ENCODE data around the gene ASB1. TPM values are rescaled to one million over a fixed set of nuclear protein-coding genes. Genes with fewer than 3 reads are reported as not detected.

Gene ASB1
- total and polyA plus RNA-seq, 2 donors (not counting 1 experiment from before 2014, with no cell fraction given): 31.9 to 50.7 TPM

DNA sequence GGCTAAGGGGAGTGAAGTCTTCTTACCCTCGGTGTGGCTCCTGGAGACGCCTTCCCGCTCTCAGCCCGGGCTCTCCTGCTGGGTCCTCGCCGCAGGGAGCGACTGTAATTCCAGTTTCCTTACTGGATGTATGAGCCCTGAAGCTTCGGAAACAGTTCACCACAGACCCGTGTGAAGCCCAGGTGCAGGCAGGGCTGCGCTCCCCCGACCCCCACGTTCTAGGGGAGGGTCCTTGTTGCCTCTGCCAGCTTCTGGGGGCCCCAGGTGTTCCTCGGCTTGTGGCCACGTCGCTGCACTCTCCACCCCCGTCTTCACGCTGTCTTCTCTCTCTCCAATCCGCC is 5.1 kb upstream of the ASB1 start:
- peaks cover 0 to 3% (median 0%) of the 10 kb centered on the region in 4 experiments for H3K27me3 ChIP-seq (replicated peaks in 1 of 4; ENCODE audit: control extremely low read depth in 1 of 4, control insufficient read depth in 3 of 4, insufficient read depth in 4 of 4, low read length in 3 of 4)
- H3K4me3 ChIP-seq (ENCODE audit: control extremely low read depth in 1 of 5, extremely low read depth in 1 of 5, insufficient read depth in 1 of 5, low read depth in 2 of 5, low read length in 4 of 5): no peak overlapping the region
- no peak overlapping the region for H3K9ac ChIP-seq (ENCODE audit: low read length)
- no peaks in the 10 kb centered on the region for H3K9me3 ChIP-seq (ENCODE audit: control extremely low read depth in 1 of 3, control insufficient read depth in 2 of 3, insufficient read depth in 1 of 3, low read length in 2 of 3)
- no peak for DNase-seq
- CTCF ChIA-PET: no interaction called here
- intact Hi-C loops (cut with micrococcal nuclease): loop anchor here (10.0 kb wide), 1 partner anchor 1603 kb away; the partner anchor contains the start of gene NDUFA10
- Mint-ChIP-seq H3K4me1 (peaks cover 7% of the 10 kb centered on the region), H3K4me3 (no peak overlapping the region), H3K9me3 (ENCODE audit: insufficient read depth) (no peaks in the 10 kb centered on the region), H3K27ac (no peak overlapping the region), H3K27me3 (no peaks in the 10 kb centered on the region)
- no peak overlapping the region for H3K27ac ChIP-seq (ENCODE audit: low read length in 2 of 2)
- WGBS (ENCODE audit: insufficient coverage): 90% methylated on average over 18 of the region's 18 CpGs
- H3K79me2 ChIP-seq (ENCODE audit: control insufficient read depth, insufficient read depth, low read length): peaks cover 10% of the 10 kb centered on the region
- POLR2A ChIA-PET: no interaction called here
- ATAC-seq (ENCODE audit: low read depth): no peak
- TF ChIP-seq EZH2 (IDR thresholded peaks at IDR 0.05; ENCODE audit: borderline replicate concordance, insufficient read depth, low read depth, low read length, poor library complexity, severe bottlenecking): no peak
- TF ChIP-seq CTCF (IDR thresholded peaks at IDR 0.05): no peak
- no peaks in the 10 kb centered on the region for H4K20me1 ChIP-seq (ENCODE audit: control insufficient read depth, insufficient read depth, low read length, poor library complexity, severe bottlenecking)
- no peak overlapping the region for H2AFZ ChIP-seq (ENCODE audit: insufficient read depth, low read depth, low read length, poor library complexity, severe bottlenecking)
- no peaks in the 10 kb centered on the region for H3K36me3 ChIP-seq (replicated peaks in 1 of 2; ENCODE audit: control extremely low read depth in 1 of 2, control insufficient read depth in 1 of 2, extremely low read depth in 1 of 2, insufficient read depth in 2 of 2, low read length in 1 of 2)
- H3K4me1 ChIP-seq (ENCODE audit: control insufficient read depth in 2 of 2, insufficient read depth in 2 of 2, low read length in 2 of 2): peaks cover 7 to 9% of the 10 kb centered on the region in 2 donors
- no peak overlapping the region for H3K4me2 ChIP-seq (replicated peaks; ENCODE audit: low read depth, low read length, poor library complexity, severe bottlenecking)

DNA sequence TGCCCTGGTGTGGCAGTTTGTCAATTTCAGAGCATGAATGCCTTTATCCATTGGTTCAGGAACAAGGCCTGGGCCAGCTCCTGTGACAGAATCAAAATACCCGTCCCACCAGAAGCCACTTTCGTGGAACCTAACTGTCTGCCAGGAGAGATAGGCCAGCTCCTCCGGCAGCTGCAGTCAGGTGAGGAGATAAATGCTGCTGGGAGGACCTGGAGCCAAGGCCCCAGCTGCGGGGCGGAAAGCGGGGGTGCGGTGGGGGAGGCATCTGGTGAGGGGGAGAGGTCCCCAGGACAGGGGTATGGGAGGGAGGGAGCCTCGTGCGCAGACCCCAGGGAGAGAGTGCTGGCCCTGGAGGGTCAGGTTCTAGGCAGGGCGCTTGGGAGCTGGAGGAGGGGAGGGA is 4.4 kb upstream of the ASB1 start:
- H3K4me1 Mint-ChIP-seq: peaks cover 8% of the 10 kb centered on the region

More for the DNA sequence above, 4.4 kb upstream of the ASB1 start:
- Histone ChIP-seq H3K4me2 (replicated peaks; ENCODE audit: low read depth, low read length, poor library complexity, severe bottlenecking) (no peak overlapping the region), H3K27me3 (replicated peaks in 1 of 4; ENCODE audit: control extremely low read depth in 1 of 4, control insufficient read depth in 3 of 4, insufficient read depth in 4 of 4, low read length in 3 of 4) (peaks cover 0 to 3% (median 0%) of the 10 kb centered on the region in 4 experiments), H3K36me3 (replicated peaks in 1 of 2; ENCODE audit: control extremely low read depth in 1 of 2, control insufficient read depth in 1 of 2, extremely low read depth in 1 of 2, insufficient read depth in 2 of 2, low read length in 1 of 2) (no peaks in the 10 kb centered on the region), H3K79me2 (ENCODE audit: control insufficient read depth, insufficient read depth, low read length) (peaks cover 16% of the 10 kb centered on the region), H3K4me1 (ENCODE audit: control insufficient read depth in 2 of 2, insufficient read depth in 2 of 2, low read length in 2 of 2) (peaks cover 7 to 10% of the 10 kb centered on the region in 2 donors), H3K27ac (ENCODE audit: low read length in 2 of 2) (no peak overlapping the region), H3K4me3 (ENCODE audit: control extremely low read depth in 1 of 5, extremely low read depth in 1 of 5, insufficient read depth in 1 of 5, low read depth in 2 of 5, low read length in 4 of 5) (no peak overlapping the region), H2AFZ (ENCODE audit: insufficient read depth, low read depth, low read length, poor library complexity, severe bottlenecking) (no peak overlapping the region), H3K9me3 (ENCODE audit: control extremely low read depth in 1 of 3, control insufficient read depth in 2 of 3, insufficient read depth in 1 of 3, low read length in 2 of 3) (no peaks in the 10 kb centered on the region), H4K20me1 (ENCODE audit: control insufficient read depth, insufficient read depth, low read length, poor library complexity, severe bottlenecking) (no peaks in the 10 kb centered on the region), H3K9ac (ENCODE audit: low read length) (no peak overlapping the region)
- ChIA-PET CTCF (no interaction called here), POLR2A (no interaction called here)
- no peak overlapping the region for H3K4me3 Mint-ChIP-seq
- no peak for TF ChIP-seq CTCF (IDR thresholded peaks at IDR 0.05)
- TF ChIP-seq EZH2 (IDR thresholded peaks at IDR 0.05; ENCODE audit: borderline replicate concordance, insufficient read depth, low read depth, low read length, poor library complexity, severe bottlenecking): no peak
- H3K27me3 Mint-ChIP-seq: no peaks in the 10 kb centered on the region
- no peak overlapping the region for H3K27ac Mint-ChIP-seq
- intact Hi-C loops (cut with micrococcal nuclease): loop anchor here (10.0 kb wide), 1 partner anchor 1603 kb away; the partner anchor contains the start of gene NDUFA10
- DNase-seq (no peak), ATAC-seq (ENCODE audit: low read depth) (no peak)
- no peaks in the 10 kb centered on the region for H3K9me3 Mint-ChIP-seq (ENCODE audit: insufficient read depth)
- WGBS (ENCODE audit: insufficient coverage): 98% methylated on average over 7 of the region's 10 CpGs

All from B cell (primary cell).